GM10266 (cell line): Measurements from ENCODE around the gene ATL1.
"Not testable (repeated sequence)": the region's sequence is repeated elsewhere in the genome, so short reads cannot be mapped to it uniquely, and the experiment has no call there.

ENCODE experiments used
- DNase-seq: peaks from one replicate; pipeline ENCODE4 v3.0.0; 2012; ENCODE audit errors: extremely low spot score
- TF ChIP-seq, protein P1 (sequence below): IDR thresholded peaks from 2 replicates; pipeline ENCODE4 v1.5.1; 2012; ENCODE audit warnings: mild to moderate bottlenecking, low read depth; ENCODE audit not compliant: control insufficient read depth, insufficient read depth; ENCODE audit errors: missing control alignments

ATL1 gene

DNA sequence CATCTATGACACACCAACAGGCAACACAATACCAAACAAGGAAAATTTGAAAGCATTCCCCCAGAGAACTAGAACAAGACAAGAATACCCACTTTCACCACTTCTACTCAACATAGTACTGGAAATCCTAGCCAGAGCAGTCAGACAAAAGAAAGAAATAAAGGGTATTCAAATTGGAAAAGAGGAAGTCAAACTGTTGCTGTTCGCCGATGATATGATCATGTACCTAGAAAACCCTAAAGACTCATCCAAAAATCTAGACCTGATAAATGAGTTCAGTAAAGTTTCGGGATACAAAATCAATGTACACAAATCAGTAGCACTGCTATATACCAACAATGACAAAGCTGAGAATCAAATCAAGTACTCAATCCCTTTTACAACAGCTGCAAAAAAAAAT, 8.1 kb upstream of the ATL1 start:
- TF ChIP-seq, protein P1, sequence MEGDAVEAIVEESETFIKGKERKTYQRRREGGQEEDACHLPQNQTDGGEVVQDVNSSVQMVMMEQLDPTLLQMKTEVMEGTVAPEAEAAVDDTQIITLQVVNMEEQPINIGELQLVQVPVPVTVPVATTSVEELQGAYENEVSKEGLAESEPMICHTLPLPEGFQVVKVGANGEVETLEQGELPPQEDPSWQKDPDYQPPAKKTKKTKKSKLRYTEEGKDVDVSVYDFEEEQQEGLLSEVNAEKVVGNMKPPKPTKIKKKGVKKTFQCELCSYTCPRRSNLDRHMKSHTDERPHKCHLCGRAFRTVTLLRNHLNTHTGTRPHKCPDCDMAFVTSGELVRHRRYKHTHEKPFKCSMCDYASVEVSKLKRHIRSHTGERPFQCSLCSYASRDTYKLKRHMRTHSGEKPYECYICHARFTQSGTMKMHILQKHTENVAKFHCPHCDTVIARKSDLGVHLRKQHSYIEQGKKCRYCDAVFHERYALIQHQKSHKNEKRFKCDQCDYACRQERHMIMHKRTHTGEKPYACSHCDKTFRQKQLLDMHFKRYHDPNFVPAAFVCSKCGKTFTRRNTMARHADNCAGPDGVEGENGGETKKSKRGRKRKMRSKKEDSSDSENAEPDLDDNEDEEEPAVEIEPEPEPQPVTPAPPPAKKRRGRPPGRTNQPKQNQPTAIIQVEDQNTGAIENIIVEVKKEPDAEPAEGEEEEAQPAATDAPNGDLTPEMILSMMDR, result no peak
- DNase-seq, result no peak

DNA sequence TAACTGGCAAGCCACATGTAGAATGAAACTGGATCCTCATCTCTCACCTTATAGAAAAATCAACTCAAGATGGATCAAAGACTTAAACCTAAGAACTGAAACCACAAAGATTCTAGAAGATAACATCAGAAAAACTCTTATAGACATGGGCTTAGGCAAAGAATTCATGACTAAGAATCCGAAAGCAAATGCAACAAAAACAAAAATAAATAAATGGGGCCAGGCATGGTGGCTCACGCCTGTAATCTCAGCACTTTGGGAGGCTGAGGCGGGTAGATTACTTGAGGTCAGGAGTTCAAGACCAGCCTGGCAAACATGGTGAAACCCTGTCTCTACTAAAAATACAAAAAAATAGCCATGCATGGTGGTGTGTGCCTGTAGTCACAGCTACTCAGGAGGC, 7.1 kb upstream of the ATL1 start:
- not testable (repeated sequence) for DNase-seq

DNA sequence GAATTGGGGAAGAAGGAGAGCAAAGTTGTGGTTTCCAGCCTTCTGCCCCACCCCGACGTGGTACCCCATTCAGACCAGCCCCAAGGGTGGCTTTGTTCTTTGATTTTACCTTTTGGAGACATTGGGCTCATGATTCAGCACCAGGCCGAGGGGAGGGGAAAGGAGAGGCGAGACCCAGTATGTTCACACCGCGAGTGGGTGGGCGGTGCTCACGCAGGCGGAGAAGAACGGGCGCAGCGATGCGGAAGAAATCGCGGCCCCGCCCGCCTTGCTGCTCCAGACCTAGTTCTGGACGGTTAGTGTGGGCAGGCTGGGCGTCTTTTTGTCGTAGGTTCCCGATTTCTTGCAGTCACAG, 963 bp downstream of the ATL1 start:
- DNase-seq, result no peak
- TF ChIP-seq, protein P1, result no peak

DNA sequence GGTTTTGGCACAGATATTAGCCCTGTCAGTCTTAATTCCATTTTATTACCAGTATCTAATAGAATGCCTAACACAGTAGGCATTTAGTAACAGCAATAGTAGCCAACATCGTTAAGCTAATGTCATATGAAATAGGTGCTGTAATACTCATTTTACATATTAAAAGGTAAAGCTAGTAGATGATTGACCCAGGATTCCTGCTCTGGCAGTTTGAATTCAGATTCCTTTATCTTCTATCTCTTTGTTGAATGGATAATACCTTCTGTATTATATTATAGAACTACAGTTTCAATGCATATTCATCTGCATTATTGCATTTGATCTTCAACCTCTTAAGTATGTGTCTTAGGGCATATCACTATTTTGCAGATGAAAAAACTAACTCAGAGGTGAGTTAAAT, 2.9 kb downstream of the ATL1 start:
- DNase-seq, result no peak
- TF ChIP-seq, protein P1, result no peak

DNA sequence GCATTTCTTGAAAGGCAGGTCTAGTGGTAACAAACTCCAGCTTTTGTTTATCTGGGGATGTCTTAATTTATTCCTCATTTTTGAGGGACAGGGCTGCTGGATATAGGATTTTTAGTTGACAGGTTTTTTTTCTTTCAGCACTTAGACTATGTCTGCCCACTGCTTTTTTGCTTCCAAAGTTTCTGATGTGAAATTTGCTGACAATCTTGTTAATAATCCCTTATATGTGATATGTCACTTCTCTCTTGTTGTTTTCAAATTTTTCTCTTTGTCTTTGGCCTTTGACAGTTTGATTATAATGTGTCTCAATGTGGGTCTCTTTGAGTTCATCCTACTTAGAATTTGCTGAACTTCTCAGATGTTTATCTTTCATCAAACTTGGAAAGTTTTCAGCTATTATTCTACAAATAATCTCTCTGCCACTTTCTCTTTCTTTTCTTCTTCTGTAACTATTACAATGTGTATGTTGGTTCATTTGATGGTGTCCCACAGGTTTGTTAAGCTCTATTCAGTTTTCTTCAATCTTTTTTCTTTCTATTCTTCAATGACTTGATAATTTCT, 9.8 kb downstream of the ATL1 start:
- TF ChIP-seq, protein P1, result no peak
- DNase-seq, result no peak

DNA sequence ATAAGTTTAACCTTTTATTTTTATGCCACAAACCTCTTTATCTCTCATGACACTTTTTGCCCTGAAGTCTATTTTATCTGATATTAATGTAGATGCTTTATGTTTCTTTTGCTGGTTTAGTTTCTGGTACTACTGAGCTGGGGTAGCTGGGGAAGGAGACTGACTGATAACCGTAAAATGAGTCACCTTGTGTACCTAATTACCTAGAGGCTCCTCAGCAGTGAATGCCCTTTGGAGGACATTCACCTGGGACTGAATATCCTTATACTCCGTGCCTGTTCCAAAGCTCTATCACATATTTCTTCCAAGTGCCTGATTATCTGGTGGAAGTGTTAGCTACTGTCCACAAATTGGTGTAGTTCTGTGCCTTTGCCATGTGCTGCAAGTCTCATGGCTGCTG, 13.9 kb downstream of the ATL1 start:
- TF ChIP-seq, protein P1, result no peak
- no peak for DNase-seq

DNA sequence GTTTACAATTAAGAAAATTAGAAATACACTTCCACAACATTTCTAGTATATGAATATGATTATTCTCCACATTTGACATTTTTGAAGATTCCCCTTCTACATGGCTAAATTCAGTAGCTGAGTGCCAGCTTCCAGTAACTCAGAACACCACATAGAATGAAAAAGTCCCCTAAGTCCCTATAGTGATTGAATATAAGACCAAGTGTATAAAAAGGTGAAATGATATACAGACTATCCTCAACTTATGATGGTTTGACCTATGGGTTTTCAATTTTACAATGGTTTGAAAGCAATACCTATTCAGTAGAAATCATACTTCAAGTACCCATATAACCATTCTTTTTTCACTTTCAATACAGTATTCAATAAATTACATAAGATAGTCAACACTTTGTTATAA, 15.8 kb downstream of the ATL1 start:
- no peak for DNase-seq
- TF ChIP-seq, protein P1, result no peak

DNA sequence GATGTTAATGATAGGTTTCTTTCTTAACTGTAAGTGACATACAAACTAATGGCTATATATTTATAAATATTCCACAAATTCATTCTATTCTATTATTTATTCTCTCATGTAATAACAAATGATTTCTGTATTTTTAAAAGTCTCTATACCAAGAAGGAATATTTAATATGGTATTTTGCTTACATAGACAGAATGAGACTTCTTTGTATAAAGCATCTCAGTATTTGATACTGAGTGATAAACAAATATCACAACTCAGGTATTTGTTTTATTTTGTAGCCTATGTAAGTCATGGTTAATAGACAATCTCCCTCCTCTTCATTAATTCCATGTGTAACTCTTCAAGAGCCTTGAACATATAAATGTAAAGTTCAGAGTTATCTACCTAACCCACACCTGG, 18.0 kb downstream of the ATL1 start:
- no peak for DNase-seq
- TF ChIP-seq, protein P1, result no peak
